Measurements from ENCODE around the gene COL5A1. TPM values are rescaled to one million over a fixed set of nuclear protein-coding genes. Genes with fewer than 3 reads are reported as not detected.

The COL5A1 gene
- total RNA-seq, 1 experiment from 2014 or later = not detected

DNA sequence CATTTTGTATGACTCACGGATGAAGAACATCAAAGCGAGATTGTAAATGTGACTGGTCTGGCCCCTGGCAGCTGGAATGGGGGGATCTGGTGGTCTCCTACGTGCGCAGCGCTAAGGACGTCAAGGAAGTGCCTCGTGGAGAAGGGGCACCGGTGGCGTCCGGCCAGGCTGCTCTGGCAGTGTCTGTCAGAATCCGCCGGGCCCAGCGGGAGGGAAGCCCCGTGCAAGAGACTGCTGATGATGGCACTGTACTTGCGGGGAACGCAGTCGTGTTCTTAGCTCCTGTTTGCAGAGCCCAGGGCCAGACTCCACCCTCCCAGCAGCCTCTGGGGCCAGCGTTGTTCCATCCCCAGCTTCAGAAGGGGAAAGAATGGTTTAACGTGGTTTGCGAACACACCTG is 75.5 kb downstream of the COL5A1 start:
- no peak overlapping the region for H3K27ac Mint-ChIP-seq (ENCODE audit: low read depth, unreplicated experiment)
- intact Hi-C loops (cut with micrococcal nuclease) = no loop called here
- no peak for DNase-seq (ENCODE audit: unreplicated experiment)
- TF ChIP-seq, protein P1, sequence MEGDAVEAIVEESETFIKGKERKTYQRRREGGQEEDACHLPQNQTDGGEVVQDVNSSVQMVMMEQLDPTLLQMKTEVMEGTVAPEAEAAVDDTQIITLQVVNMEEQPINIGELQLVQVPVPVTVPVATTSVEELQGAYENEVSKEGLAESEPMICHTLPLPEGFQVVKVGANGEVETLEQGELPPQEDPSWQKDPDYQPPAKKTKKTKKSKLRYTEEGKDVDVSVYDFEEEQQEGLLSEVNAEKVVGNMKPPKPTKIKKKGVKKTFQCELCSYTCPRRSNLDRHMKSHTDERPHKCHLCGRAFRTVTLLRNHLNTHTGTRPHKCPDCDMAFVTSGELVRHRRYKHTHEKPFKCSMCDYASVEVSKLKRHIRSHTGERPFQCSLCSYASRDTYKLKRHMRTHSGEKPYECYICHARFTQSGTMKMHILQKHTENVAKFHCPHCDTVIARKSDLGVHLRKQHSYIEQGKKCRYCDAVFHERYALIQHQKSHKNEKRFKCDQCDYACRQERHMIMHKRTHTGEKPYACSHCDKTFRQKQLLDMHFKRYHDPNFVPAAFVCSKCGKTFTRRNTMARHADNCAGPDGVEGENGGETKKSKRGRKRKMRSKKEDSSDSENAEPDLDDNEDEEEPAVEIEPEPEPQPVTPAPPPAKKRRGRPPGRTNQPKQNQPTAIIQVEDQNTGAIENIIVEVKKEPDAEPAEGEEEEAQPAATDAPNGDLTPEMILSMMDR (IDR thresholded peaks at IDR 0.05; ENCODE audit: unreplicated experiment) = no peak
- BruUV-seq (replicated peaks) = no TSS peak
- no peaks in the 10 kb centered on the region for H3K36me3 Mint-ChIP-seq (ENCODE audit: insufficient read depth, unreplicated experiment)
- peaks cover 78% of the 10 kb centered on the region for H3K27me3 Mint-ChIP-seq (ENCODE audit: insufficient read depth, unreplicated experiment)
- POLR2A ChIA-PET = no interaction called here
- no peak overlapping the region for H3K4me3 Mint-ChIP-seq (ENCODE audit: unreplicated experiment)
- CTCF ChIA-PET = no interaction called here
- H3K4me1 Mint-ChIP-seq (ENCODE audit: insufficient read depth, unreplicated experiment) = peaks cover 11% of the 10 kb centered on the region
- peaks cover 7% of the 10 kb centered on the region for H3K9me3 Mint-ChIP-seq (ENCODE audit: unreplicated experiment)

DNA sequence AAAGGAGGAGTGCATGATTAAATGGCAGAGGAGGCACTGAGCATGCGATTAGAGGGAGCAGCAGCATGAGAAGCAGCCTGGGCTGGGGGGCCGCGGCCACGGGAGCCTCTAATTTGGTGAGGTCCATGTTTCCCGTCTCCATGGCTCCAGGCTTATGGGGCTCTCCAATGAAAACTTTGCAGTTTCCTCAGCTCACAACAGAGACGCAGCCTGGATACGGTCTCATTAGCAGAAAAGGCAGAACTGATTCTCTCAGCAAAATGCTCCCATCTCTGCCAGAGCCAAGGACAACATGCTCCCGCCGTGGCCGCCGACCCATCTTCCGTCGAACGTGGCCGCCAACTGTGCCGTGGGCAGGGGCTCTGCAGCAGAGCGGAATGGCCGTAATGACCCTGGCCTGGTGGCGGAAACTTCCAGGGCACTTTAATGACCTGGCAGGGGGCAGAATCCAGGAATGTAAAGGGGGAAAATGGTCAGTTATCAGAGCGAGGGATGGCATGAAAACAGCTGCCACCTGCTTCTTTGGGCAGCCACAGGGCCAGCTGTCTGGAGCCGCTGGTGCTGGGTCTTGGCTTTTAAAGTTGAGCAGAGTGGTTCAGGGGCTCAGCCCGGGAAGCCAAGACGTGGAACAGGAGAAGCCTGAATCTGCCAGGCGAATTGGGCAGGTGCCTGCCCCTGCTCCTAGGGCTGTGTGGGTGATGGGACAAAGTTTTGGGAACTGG is 76.5 kb downstream of the COL5A1 start:
- BruUV-seq (replicated peaks) = no TSS peak
- Mint-ChIP-seq H3K4me1 (ENCODE audit: insufficient read depth, unreplicated experiment) (peaks cover 2% of the 10 kb centered on the region), H3K36me3 (ENCODE audit: insufficient read depth, unreplicated experiment) (no peaks in the 10 kb centered on the region), H3K27me3 (ENCODE audit: insufficient read depth, unreplicated experiment) (peaks cover 81% of the 10 kb centered on the region), H3K27ac (ENCODE audit: low read depth, unreplicated experiment) (no peak overlapping the region), H3K9me3 (ENCODE audit: unreplicated experiment) (peaks cover 7% of the 10 kb centered on the region), H3K4me3 (ENCODE audit: unreplicated experiment) (no peak overlapping the region)
- TF ChIP-seq, protein P1 (IDR thresholded peaks at IDR 0.05; ENCODE audit: unreplicated experiment) = no peak
- DNase-seq (ENCODE audit: unreplicated experiment) = no peak
- intact Hi-C loops (cut with micrococcal nuclease) = no loop called here
- ChIA-PET POLR2A (no interaction called here), CTCF (no interaction called here)

DNA sequence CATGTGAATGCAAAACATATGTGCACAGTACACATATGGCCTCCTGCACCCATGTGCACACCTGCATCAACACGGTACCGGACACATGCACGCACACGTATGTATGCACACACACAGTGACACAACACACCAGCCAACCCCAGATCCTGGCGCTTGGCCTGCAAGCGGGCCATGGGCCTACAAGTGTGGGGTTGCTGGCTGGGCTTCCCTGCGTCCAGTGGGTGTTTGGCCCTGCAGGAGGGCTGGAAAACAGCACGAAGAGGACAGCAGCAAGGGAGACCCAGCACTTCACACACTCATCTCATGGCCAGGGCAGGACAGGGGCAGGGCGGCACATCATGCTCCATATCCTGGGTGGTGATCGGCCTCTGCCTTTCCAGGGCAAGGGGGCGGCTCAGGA is 77.7 kb downstream of the COL5A1 start:
- BruUV-seq (replicated peaks) = no TSS peak
- intact Hi-C loops (cut with micrococcal nuclease) = no loop called here

GRCh38 chr9:134720136-134720753 is 78.6 kb downstream of the COL5A1 start:
- POLR2A ChIA-PET = interaction anchor here (1.1 kb wide), 1 partner anchor 18 kb away, joined by 3 read pairs; no protein-coding TSS in a partner anchor
- intact Hi-C loops (cut with micrococcal nuclease) = no loop called here
- CTCF ChIA-PET = no interaction called here
- H3K4me3 Mint-ChIP-seq (ENCODE audit: unreplicated experiment) = no peak overlapping the region
- H3K27ac Mint-ChIP-seq (ENCODE audit: low read depth, unreplicated experiment) = no peak overlapping the region
- H3K36me3 Mint-ChIP-seq (ENCODE audit: insufficient read depth, unreplicated experiment) = no peaks in the 10 kb centered on the region
- H3K9me3 Mint-ChIP-seq (ENCODE audit: unreplicated experiment) = no peaks in the 10 kb centered on the region
- no peaks in the 10 kb centered on the region for H3K4me1 Mint-ChIP-seq (ENCODE audit: insufficient read depth, unreplicated experiment)
- no peak for DNase-seq (ENCODE audit: unreplicated experiment)
- TF ChIP-seq, protein P1 (IDR thresholded peaks at IDR 0.05; ENCODE audit: unreplicated experiment) = no peak
- no TSS peak for BruUV-seq (replicated peaks)
- H3K27me3 Mint-ChIP-seq (ENCODE audit: insufficient read depth, unreplicated experiment) = peaks cover 67% of the 10 kb centered on the region

More for the DNA sequence above, 77.7 kb downstream of the COL5A1 start:
- Mint-ChIP-seq H3K36me3 (ENCODE audit: insufficient read depth, unreplicated experiment) (no peaks in the 10 kb centered on the region), H3K4me3 (ENCODE audit: unreplicated experiment) (no peak overlapping the region), H3K9me3 (ENCODE audit: unreplicated experiment) (peaks cover 2% of the 10 kb centered on the region), H3K4me1 (ENCODE audit: insufficient read depth, unreplicated experiment) (no peaks in the 10 kb centered on the region), H3K27ac (ENCODE audit: low read depth, unreplicated experiment) (no peak overlapping the region), H3K27me3 (ENCODE audit: insufficient read depth, unreplicated experiment) (peaks cover 76% of the 10 kb centered on the region)
- ChIA-PET POLR2A (no interaction called here), CTCF (no interaction called here)
- TF ChIP-seq, protein P1 (IDR thresholded peaks at IDR 0.05; ENCODE audit: unreplicated experiment) = no peak
- DNase-seq (ENCODE audit: unreplicated experiment) = no peak

Data from MCF 10A (cell line).